ENCODE results near the gene CD4. TPM values are rescaled to one million over a fixed set of nuclear protein-coding genes. Genes with fewer than 3 reads are reported as not detected.

CD4 gene
- total and polyA plus RNA-seq, 12 donors: 2.4 to 52.8 (median 24.3) TPM

DNA sequence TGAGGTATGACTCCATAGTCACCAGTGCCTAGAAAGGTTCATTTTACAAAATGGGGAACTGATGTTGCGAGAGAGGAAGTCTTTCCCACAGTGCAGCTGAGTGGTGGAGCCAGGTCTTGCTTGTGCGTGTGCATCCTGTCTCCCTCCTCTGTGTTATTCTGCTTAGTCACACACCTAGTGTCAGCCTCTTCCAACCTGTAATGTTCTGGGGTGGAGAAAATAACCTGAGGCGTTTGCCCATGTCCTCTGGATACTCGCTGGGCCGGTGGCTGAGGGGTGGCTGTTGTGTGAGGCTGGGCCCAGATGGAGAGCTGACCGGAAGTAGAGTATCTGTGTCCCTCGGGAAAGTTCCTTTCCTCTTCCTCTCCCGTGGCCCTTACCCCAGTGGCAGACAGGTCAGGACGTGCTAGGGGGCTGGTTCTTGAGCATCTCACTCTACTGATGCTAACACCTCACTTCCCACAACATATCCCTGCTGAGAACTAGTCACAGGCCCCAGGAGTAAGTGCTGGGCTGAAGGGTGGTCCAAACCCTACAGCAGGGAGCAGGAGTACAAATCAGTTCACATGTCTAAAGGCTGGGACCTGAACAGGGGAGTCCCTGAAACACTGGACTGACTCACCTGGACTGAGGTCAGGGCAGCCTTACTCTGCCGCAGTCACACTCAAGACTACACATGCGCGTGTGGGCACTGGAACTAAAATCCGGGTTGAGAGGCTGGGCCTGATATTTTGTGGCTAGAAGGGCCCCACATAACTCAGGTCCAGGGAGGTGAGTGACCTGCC lies 43.4 kb upstream of the CD4 start:
- Histone ChIP-seq H3K27me3 (no peaks in the 10 kb centered on the region), H3K9me3 (replicated peaks in 1 of 3) (no peaks in the 10 kb centered on the region), H3K4me3 (no peak overlapping the region), H3K27ac (peak overlapping the region in 2 of 5 donors; percentile 5 to 81), H3K4me1 (replicated peaks in 1 of 2) (peaks cover 0 to 2% of the 10 kb centered on the region in 2 donors), H3K36me3 (replicated peaks in 1 of 2) (peaks cover 0 to 49% of the 10 kb centered on the region in 2 donors)
- WGBS, 4 donors: 62 to 65% (median 65%) methylated on average over 10 to 13 of the region's 13 CpGs
- DNase-seq: no peak
- TF ChIP-seq CTCF (IDR thresholded peaks at IDR 0.05) (no peak), POLR2A (IDR thresholded peaks at IDR 0.05) (no peak)
- intact Hi-C loops (cut with DNase I): loop anchor here in 1 of 2 donors (5.0 to 10.0 kb wide), 2 partner anchors 36 to 79 kb away; partner anchors contain the start of genes GPR162 and P3H3

DNA sequence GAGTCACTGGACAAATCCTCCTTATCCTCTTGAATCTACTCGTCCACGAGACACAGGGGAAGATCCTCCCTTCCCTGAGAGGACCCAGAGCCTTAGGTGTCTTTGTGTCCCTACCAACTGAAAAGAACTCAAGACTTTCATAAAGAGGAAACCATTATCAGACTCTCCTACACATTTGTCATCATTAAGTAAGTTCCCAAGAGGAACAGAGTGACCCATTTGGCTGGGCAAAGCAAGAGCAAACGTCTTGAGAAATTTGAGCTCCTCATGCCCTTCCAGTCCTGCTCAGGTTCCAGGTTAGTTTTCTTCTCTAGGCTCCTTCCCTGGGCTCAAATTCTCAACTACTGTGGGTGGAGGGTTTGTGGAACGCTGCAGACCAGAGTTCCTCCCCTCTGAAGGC lies 42.1 kb upstream of the CD4 start:
- WGBS, 4 donors: 74 to 82% (median 76%) methylated on average over 4 of the region's 4 CpGs
- intact Hi-C loops (cut with DNase I): loop anchor here in 1 of 2 donors (5.0 to 10.0 kb wide), 2 partner anchors 35 to 78 kb away; partner anchors contain the start of genes GPR162 and P3H3
- no peak for TF ChIP-seq CTCF (IDR thresholded peaks at IDR 0.05)
- TF ChIP-seq POLR2A (IDR thresholded peaks at IDR 0.05): no peak
- H3K4me1 ChIP-seq (replicated peaks in 1 of 2): peaks cover 6 to 11% of the 10 kb centered on the region in 2 donors
- peaks cover 0 to 59% of the 10 kb centered on the region in 2 donors for H3K36me3 ChIP-seq (replicated peaks in 1 of 2)
- H3K9me3 ChIP-seq (replicated peaks in 1 of 3): no peaks in the 10 kb centered on the region
- no peak overlapping the region for H3K27ac ChIP-seq
- DNase-seq: no peak
- H3K4me3 ChIP-seq: no peak overlapping the region
- H3K27me3 ChIP-seq: no peaks in the 10 kb centered on the region

DNA sequence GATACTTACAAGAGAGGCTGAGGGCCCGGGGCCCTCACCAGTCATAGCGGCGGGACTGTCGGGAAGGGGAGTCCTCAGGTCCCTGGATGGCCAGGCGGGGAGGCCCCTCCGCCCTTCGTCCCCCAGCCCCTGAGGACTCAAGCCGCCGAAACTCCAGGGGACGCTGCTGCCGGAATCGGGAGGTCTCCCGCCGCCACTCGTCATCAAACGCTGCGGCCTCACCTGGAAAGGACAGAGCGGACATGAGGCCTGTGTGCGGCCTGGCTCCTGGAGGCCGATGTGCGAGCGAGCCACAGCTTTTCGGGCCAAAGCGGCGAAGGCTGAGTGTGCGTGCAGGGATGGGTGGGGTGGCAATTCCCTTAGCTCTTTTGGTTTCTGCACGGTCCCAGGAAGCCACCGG lies 40.6 kb upstream of the CD4 start:
- peaks cover 8 to 14% of the 10 kb centered on the region in 2 donors for H3K4me1 ChIP-seq (replicated peaks in 1 of 2)
- H3K27ac ChIP-seq: no peak overlapping the region
- no peak overlapping the region for H3K4me3 ChIP-seq
- TF ChIP-seq CTCF (IDR thresholded peaks at IDR 0.05): no peak
- TF ChIP-seq POLR2A (IDR thresholded peaks at IDR 0.05): no peak
- intact Hi-C loops (cut with DNase I): loop anchor here in 1 of 2 donors (2.0 to 10.0 kb wide), 3 partner anchors 18 to 76 kb away; partner anchors contain the start of genes GPR162, P3H3 and PTMS
- H3K27me3 ChIP-seq: no peaks in the 10 kb centered on the region
- H3K36me3 ChIP-seq (replicated peaks in 1 of 2): peaks cover 0 to 59% of the 10 kb centered on the region in 2 donors
- 89 to 93% (median 93%) methylated on average over 21 to 28 of the region's 28 CpGs for WGBS, 4 donors
- no peak for DNase-seq
- H3K9me3 ChIP-seq (replicated peaks in 1 of 3): no peaks in the 10 kb centered on the region

DNA sequence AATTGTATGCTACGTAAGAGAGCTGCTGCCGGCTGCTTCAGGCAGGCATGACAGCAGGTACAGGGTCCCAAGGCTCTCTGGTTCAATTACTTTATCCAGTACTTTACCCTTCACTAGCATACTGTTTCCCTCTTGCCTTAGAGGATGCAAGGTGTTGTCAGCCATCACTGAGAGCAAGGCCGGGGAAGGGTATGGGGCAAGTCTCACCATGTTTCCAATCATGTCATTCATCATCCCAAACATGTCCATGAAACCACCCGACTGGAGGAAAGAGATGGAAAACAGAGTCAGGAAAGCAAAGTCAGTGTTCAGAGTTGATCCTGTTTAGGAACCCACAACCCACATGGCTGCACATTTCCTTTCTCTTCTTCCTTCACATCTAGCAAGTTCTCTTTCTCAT lies 38.8 kb upstream of the CD4 start:
- Histone ChIP-seq H3K4me1 (replicated peaks in 1 of 2) (peaks cover 8 to 22% of the 10 kb centered on the region in 2 donors), H3K9me3 (replicated peaks in 1 of 3) (no peaks in the 10 kb centered on the region), H3K36me3 (replicated peaks in 1 of 2) (peaks cover 0 to 59% of the 10 kb centered on the region in 2 donors), H3K27ac (no peak overlapping the region), H3K27me3 (no peaks in the 10 kb centered on the region), H3K4me3 (no peak overlapping the region)
- TF ChIP-seq POLR2A (IDR thresholded peaks at IDR 0.05) (no peak), CTCF (IDR thresholded peaks at IDR 0.05) (no peak)
- WGBS, 4 donors: 75 to 83% (median 80%) methylated on average over 4 of the region's 4 CpGs
- intact Hi-C loops (cut with DNase I): no loop called here
- DNase-seq: no peak

All from adrenal gland (tissue), 12 donors.